Stimulated activated memory B cell treated with anti-CD40 and anti-IgM and Interleukin-4, amounts not matched to agents 10 μg/mL and 1 μg/mL and 100 μg/mL, for 72 hours (primary cell): ENCODE measurements around the gene FBXO46.

Experiments used
- ATAC-seq: fragments of 150-1000 bp; cut with Tn5 transposase; 2 replicates; pipeline ENCODE4 v1.10.0; 2021
- H3K27ac Mint-ChIP-seq: one replicate; pipeline ENCODE4 v1.8.0; 2022; ENCODE audit warnings: mild to moderate bottlenecking, mixed read lengths
- H3K27me3 Mint-ChIP-seq: one replicate; pipeline ENCODE4 v1.8.0; 2022; ENCODE audit warnings: mixed read lengths
- H3K36me3 Mint-ChIP-seq: one replicate; pipeline ENCODE4 v1.8.0; 2022; ENCODE audit warnings: mixed read lengths
- H3K4me1 Mint-ChIP-seq: one replicate; pipeline ENCODE4 v1.8.0; 2022; ENCODE audit warnings: mixed read lengths
- H3K4me3 Mint-ChIP-seq: one replicate; pipeline ENCODE4 v1.8.0; 2022; ENCODE audit warnings: mild to moderate bottlenecking, moderate library complexity, mixed read lengths
- H3K9me3 Mint-ChIP-seq: one replicate; pipeline ENCODE4 v1.8.0; 2022; ENCODE audit warnings: mixed read lengths

FBXO46 gene

DNA sequence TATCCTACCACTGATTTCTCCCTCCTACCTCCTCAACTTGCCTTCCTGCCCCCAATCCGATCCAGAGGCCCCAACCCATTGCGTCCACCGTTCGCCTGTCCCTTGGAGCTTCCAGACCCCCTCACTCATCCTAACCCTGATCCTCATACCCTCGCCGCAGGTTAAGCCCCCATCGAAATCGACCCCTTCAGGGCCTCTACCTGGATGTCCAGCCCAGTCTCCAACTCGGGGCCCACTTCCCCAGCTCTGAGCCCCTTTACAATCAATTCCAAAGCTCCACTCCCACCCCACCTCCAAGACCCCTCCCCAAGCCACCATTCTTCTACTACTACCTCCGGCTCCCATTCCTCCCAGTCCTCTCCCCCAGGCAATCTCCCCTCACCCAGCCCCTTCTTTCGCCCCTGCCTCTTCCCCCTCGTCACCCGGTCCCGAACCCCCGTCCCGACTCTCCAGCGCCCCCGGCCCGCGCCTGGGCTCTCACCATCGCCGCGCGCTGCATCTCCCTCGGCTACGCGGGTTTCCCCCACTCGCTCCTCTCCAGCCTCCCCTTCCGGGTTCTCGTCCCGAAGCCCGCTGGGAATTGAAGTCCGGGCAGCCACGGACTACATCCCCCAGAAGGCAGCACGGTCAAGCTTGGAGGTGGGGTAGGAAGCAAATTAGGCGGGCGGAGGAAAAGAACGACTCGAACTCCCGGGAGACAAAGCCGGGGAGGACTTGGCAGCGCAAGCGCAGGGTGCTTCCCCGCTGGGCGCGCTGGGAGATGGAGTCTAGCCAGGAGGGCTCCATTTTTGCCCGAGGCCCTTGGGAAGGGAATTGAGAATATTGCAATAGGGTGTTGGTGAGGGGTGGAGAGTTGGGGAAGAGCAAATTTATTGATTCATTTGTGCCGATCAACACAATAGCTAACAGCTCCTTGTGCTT, at the start of gene FBXO46:
Gene FBXO46 (minus strand): TSS at position 529 of the 921 bp plus-strand sequence. CDS start 17,401 bp downstream, outside the sequence.
- peak within 1 kb of the TSS; percentile 97 for H3K4me3 Mint-ChIP-seq
- peak; percentile 98 for ATAC-seq
- H3K4me1 Mint-ChIP-seq, result peaks cover 41% of the 10 kb centered on the region
- H3K36me3 Mint-ChIP-seq, result peaks cover 6% of the 10 kb centered on the region
- no peaks in the 10 kb centered on the region for H3K9me3 Mint-ChIP-seq
- no peaks in the 10 kb centered on the region for H3K27me3 Mint-ChIP-seq
- peak within 1 kb of the TSS; percentile 92 for H3K27ac Mint-ChIP-seq

DNA sequence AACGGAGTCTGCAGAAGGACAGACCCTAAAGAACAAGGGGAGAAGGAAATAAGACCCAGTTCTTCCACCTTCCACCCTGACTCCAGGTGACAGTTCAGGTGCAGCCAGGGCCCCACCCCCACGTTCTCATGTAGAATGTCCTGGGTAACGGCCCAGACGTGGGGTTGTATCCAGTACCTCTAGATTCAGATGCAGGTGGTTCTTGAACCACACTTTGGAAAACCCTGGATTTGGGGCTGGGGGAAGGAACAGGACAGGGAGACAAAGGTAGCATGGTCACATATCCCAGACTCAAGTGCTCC, 49.4 kb upstream of the FBXO46 start:
- Mint-ChIP-seq H3K27me3 (peaks cover 34% of the 10 kb centered on the region), H3K9me3 (no peaks in the 10 kb centered on the region), H3K4me3 (no peak overlapping the region), H3K4me1 (peaks cover 28% of the 10 kb centered on the region), H3K27ac (no peak overlapping the region), H3K36me3 (peaks cover 25% of the 10 kb centered on the region)
- no peak for ATAC-seq

GRCh38 chr19:45779231-45780145, 48.8 kb upstream of the FBXO46 start:
- H3K4me3 Mint-ChIP-seq, result peak overlapping the region; percentile 56
- H3K9me3 Mint-ChIP-seq, result no peaks in the 10 kb centered on the region
- ATAC-seq, result peak; percentile 91
- H3K27ac Mint-ChIP-seq, result peak overlapping the region; percentile 23
- peaks cover 34% of the 10 kb centered on the region for H3K27me3 Mint-ChIP-seq
- H3K36me3 Mint-ChIP-seq, result peaks cover 25% of the 10 kb centered on the region
- peaks cover 28% of the 10 kb centered on the region for H3K4me1 Mint-ChIP-seq

- Mint-ChIP-seq H3K9me3 (no peaks in the 10 kb centered on the region), H3K27me3 (peaks cover 34% of the 10 kb centered on the region), H3K4me3 (peak overlapping the region; percentile 31)
Observed at GRCh38 chr19:45778010-45778661, 47.4 kb upstream of the FBXO46 start.

GRCh38 chr19:45777395-45777961, 46.8 kb upstream of the FBXO46 start:
- Mint-ChIP-seq H3K27me3 (peaks cover 34% of the 10 kb centered on the region), H3K4me1 (peaks cover 30% of the 10 kb centered on the region), H3K4me3 (no peak overlapping the region), H3K27ac (no peak overlapping the region), H3K36me3 (peaks cover 18% of the 10 kb centered on the region), H3K9me3 (no peaks in the 10 kb centered on the region)
- ATAC-seq, result no peak

More at GRCh38 chr19:45778010-45778661, 47.4 kb upstream of the FBXO46 start:
- Mint-ChIP-seq H3K4me1 (peaks cover 28% of the 10 kb centered on the region), H3K36me3 (peaks cover 18% of the 10 kb centered on the region), H3K27ac (no peak overlapping the region)
- no peak for ATAC-seq

GRCh38 chr19:45774765-45775164, 44.1 kb upstream of the FBXO46 start:
- Mint-ChIP-seq H3K4me3 (no peak overlapping the region), H3K27ac (no peak overlapping the region), H3K36me3 (peaks cover 18% of the 10 kb centered on the region), H3K9me3 (no peaks in the 10 kb centered on the region), H3K4me1 (peaks cover 36% of the 10 kb centered on the region), H3K27me3 (peaks cover 17% of the 10 kb centered on the region)
- ATAC-seq, result no peak

DNA sequence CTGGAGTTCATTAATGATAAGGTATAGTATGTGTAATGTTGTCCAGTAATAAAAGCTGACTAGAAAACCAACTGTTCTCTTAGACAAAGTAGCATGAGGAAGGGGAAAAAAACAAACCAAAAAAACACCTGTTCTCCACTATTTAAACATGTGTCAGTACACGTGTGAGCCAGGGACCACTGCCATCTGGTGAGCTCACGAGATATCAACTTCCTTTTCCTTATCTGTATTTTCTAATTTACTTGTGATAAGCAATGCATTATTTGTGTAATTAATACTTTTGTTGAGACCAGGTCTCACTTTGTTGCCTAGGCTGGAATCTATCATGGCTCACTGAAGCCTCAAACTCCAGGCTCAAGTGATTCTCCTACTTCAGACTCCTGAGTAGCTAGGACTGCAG, 42.7 kb upstream of the FBXO46 start:
- peaks cover 32% of the 10 kb centered on the region for H3K4me1 Mint-ChIP-seq
- no peaks in the 10 kb centered on the region for H3K9me3 Mint-ChIP-seq
- peaks cover 11% of the 10 kb centered on the region for H3K36me3 Mint-ChIP-seq
- ATAC-seq, result no peak
- H3K27ac Mint-ChIP-seq, result no peak overlapping the region
- H3K27me3 Mint-ChIP-seq, result peaks cover 3% of the 10 kb centered on the region
- no peak overlapping the region for H3K4me3 Mint-ChIP-seq

GRCh38 chr19:45772912-45773311, 42.2 kb upstream of the FBXO46 start:
- Mint-ChIP-seq H3K27me3 (no peaks in the 10 kb centered on the region), H3K9me3 (no peaks in the 10 kb centered on the region), H3K36me3 (peaks cover 11% of the 10 kb centered on the region), H3K4me3 (no peak overlapping the region), H3K27ac (no peak overlapping the region), H3K4me1 (peaks cover 33% of the 10 kb centered on the region)
- ATAC-seq, result no peak

DNA sequence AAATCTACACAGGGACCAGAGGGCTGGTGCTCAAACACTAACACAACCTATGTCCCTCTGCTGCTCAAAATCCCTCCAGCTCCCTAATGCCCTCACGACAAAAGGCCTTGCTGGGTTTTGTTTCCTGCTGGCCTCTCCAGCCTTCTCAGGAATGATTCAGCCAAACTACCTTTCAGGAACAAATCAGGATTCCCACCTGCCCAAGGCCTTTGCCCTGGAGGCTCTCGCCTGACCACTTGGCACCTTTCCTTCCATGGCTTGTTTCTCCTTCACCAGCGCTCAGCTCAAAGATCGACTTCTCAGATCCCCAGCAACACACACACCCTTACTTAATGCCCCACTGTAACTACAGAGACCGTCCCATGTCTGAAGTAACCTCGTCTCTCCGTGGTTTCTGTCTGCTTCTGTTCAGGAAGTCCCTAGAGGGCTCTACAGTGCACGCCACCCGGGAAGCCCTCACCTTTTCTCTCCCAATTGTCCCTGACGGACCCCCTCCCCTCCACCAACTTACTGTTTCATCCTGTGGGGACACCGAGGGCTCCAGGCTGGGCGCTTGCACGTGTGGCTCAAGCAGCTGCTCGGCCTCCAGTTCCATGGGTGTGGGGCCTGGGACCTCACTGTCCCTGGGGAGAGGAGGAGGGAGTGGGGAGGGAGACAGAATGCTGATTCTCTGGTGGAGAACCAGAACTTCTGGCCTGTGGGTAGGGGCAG, 41.6 kb upstream of the FBXO46 start:
- Mint-ChIP-seq H3K36me3 (peaks cover 9% of the 10 kb centered on the region), H3K4me3 (no peak overlapping the region), H3K27me3 (peaks cover 5% of the 10 kb centered on the region), H3K4me1 (peaks cover 39% of the 10 kb centered on the region), H3K27ac (no peak overlapping the region), H3K9me3 (no peaks in the 10 kb centered on the region)
- ATAC-seq, result no peak

GRCh38 chr19:45771311-45771933, 40.7 kb upstream of the FBXO46 start:
- no peaks in the 10 kb centered on the region for H3K9me3 Mint-ChIP-seq
- H3K4me1 Mint-ChIP-seq, result peaks cover 42% of the 10 kb centered on the region
- no peak overlapping the region for H3K27ac Mint-ChIP-seq
- H3K4me3 Mint-ChIP-seq, result no peak overlapping the region
- H3K27me3 Mint-ChIP-seq, result peaks cover 11% of the 10 kb centered on the region
- ATAC-seq, result no peak
- peaks cover under 1% of the 10 kb centered on the region for H3K36me3 Mint-ChIP-seq

DNA sequence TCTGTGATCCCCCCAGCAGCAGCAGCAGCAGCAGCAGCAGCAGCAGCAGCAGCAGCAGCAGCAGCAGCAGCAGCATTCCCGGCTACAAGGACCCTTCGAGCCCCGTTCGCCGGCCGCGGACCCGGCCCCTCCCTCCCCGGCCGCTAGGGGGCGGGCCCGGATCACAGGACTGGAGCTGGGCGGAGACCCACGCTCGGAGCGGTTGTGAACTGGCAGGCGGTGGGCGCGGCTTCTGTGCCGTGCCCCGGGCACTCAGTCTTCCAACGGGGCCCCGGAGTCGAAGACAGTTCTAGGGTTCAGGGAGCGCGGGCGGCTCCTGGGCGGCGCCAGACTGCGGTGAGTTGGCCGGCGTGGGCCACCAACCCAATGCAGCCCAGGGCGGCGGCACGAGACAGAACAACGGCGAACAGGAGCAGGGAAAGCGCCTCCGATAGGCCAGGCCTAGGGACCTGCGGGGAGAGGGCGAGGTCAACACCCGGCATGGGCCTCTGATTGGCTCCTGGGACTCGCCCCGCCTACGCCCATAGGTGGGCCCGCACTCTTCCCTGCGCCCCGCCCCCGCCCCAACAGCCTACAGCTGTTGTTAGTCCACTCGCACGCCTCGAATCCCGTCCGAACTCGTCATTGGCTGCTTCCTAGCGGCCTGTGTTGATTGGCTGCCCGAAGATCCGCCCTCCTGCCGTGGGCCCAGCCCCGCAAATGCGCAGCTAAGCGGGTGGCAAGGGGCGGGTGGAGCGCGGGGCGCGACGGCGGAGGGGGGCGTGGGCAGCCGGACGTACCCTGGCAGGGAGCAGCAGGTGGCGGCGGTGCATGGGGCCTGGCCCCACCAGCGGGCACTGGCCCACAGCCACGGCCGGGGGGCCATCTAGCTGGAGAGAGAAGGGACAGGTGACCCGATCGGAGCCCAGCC, 39.8 kb upstream of the FBXO46 start:
- peak overlapping the region; percentile 85 for H3K4me3 Mint-ChIP-seq
- no peaks in the 10 kb centered on the region for H3K9me3 Mint-ChIP-seq
- peak; percentile 82 for ATAC-seq
- peak overlapping the region; percentile 79 for H3K27ac Mint-ChIP-seq
- H3K27me3 Mint-ChIP-seq, result peaks cover 20% of the 10 kb centered on the region
- H3K36me3 Mint-ChIP-seq, result no peaks in the 10 kb centered on the region
- peaks cover 42% of the 10 kb centered on the region for H3K4me1 Mint-ChIP-seq

DNA sequence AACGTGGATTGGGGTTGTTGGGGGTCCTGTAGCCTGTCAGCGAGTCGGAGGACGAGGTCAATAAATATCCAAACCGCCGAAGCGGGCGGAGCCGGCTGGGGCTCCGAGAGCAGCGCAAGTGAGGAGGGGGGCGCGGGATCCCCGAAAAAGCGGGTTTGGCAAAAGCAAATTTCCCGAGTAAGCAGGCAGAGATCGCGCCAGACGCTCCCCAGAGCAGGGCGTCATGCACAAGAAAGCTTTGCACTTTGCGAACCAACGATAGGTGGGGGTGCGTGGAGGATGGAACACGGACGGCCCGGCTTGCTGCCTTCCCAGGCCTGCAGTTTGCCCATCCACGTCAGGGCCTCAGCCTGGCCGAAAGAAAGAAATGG, 39.1 kb upstream of the FBXO46 start:
- peaks cover 42% of the 10 kb centered on the region for H3K4me1 Mint-ChIP-seq
- H3K27ac Mint-ChIP-seq, result peak overlapping the region; percentile 79
- H3K4me3 Mint-ChIP-seq, result peak overlapping the region; percentile 85
- peaks cover 27% of the 10 kb centered on the region for H3K27me3 Mint-ChIP-seq
- no peaks in the 10 kb centered on the region for H3K36me3 Mint-ChIP-seq
- no peaks in the 10 kb centered on the region for H3K9me3 Mint-ChIP-seq
- peak; percentile 52 for ATAC-seq
